HCT116 (cell line): ENCODE measurements around the gene SH3GL2.

Experiments
- ATF3 ChIP-seq: IDR thresholded peaks from 2 replicates; pipeline ENCODE4 v1.6.1; 2012
- CEBPB ChIP-seq: IDR thresholded peaks from 2 replicates; pipeline ENCODE4 v1.6.1; 2012; ENCODE audit warnings: low read depth
- CTCF ChIP-seq, 3 experiments: fragments of 200-600 bp in 1 of 3; sonication (generic) in 1 of 3; IDR thresholded peaks in 2 of 3; conservative IDR thresholded peaks in 1 of 3; 2 replicates each; pipeline ENCODE4 v1.5.1; 2012 to 2017; ENCODE audit warnings: low read depth in 2 of 3, low read length in 2 of 3, antibody characterized with exemption in 1 of 3, borderline replicate concordance in 1 of 3, control low read depth in 1 of 3, mild to moderate bottlenecking in 1 of 3, mixed read lengths in 1 of 3, mixed run types in 1 of 3, moderate library complexity in 1 of 3; ENCODE audit not compliant: insufficient read depth in 1 of 3
- MAX ChIP-seq: IDR thresholded peaks from 2 replicates; pipeline ENCODE4 v1.6.1; 2012
- POLR2A ChIP-seq: IDR thresholded peaks from 2 replicates; pipeline ENCODE4 v1.7.0; 2011; ENCODE audit warnings: borderline replicate concordance; ENCODE audit not compliant: insufficient read depth, insufficient read length; ENCODE audit errors: extremely low read depth
- POLR2AphosphoS5 ChIP-seq: IDR thresholded peaks from 2 replicates; pipeline ENCODE4 v1.6.1; 2011; ENCODE audit warnings: mild to moderate bottlenecking, low read depth, low read length, moderate library complexity
- RAD21 ChIP-seq: IDR thresholded peaks from 2 replicates; pipeline ENCODE4 v1.6.1; 2012; ENCODE audit warnings: low read depth, mild to moderate bottlenecking
- SP1 ChIP-seq: IDR thresholded peaks from 2 replicates; pipeline ENCODE4 v1.6.1; 2012; ENCODE audit warnings: low read depth

GRCh38 chr9:17551023-17551422 lies 27.8 kb upstream of the SH3GL2 start:
- TF ChIP-seq CTCF (IDR thresholded peaks at IDR 0.05 in 2 of 3, conservative IDR thresholded peaks at IDR 0.05 in 1 of 3; ENCODE audit: borderline replicate concordance in 1 of 3, insufficient read depth in 1 of 3, low read depth in 2 of 3, low read length in 2 of 3) (no peak), CEBPB (no peak), POLR2A (no peak), RAD21 (no peak), SP1 (no peak), ATF3 (no peak), MAX (no peak), POLR2AphosphoS5 (no peak)
